Stimulated activated CD4-positive, alpha-beta T cell treated with anti-CD3 and anti-CD28 coated beads, Interleukin-1b, Interleukin-23, amount 100 ng/mL, for 4 hours (primary cell): Measurements from ENCODE around the gene TTC39C.
A peak's percentile ranks its signal among the peaks of the same experiment; 100 is the strongest.

Experiments used
- DNase-seq, 2 donors: peaks; one replicate each; pipeline ENCODE4 v3.0.0-alpha.2; 2020; ENCODE audit warnings: low read depth in 2 of 2

The TTC39C gene

GRCh38 chr18:24014062-24014985 lies at the start of gene TTC39C:
Gene TTC39C, plus strand, starts transcription at chr18:24014754. Its CDS starts 118 bp downstream, at chr18:24014872.
- peak; percentile 76 to 78 for DNase-seq

DNA sequence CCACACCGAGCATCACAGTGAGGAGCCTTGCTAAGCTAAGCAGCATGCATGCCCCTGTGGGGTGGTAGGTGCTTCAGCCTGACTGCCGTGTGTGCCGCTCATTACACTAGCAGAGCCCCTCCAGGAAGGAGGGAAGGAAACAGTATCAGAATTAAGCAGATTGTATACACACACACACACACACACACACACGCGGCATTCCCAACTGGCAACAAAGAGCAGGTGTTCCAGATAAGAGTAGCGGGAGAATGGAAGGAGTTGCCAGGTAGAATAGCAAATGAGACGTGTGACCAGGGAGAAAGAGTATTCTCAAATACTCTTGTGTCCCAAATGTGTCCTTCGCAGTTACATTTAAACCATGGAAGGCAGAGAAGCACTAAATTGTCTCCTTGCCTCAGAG lies 47.6 kb upstream of the TTC39C start:
- DNase-seq = no peak

DNA sequence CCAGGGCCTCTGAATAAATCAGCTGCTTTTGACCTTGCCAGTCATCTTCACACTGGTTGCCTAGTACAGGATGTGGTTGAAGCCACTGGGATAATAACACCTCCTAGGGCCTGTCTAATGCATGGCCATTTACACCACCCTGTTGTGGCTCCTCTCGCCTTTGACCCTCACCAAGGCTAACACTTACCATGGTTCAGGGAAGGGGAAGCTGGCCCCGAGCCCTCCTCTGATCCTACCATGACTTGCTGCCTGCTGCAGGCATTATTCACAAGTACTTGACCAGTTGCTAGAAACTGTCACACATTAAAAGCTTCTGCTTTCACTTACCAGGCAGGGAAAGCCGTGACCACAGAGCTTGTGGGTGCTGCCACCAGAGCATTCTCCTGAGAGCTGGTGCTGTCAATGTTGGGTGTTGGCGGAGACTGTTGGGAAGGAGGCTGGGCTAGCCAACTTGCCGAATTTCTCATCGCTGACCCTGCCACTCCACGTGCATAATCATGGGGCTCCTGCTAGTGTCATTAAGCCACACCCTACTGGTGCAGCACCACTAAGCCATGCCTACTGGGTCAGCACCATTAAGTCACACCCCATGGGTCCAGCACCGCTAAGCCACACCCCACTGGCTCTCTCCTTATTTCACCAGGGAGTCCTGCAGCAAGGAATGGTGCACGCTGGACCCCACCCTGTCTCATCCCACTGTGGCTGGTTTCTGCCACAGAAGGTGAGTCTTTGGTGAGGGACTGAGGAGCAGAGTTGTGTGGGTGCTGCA lies 47.0 kb upstream of the TTC39C start:
- DNase-seq = peak in 1 of 2 donors; percentile 15

- DNase-seq = no peak
Observed at GRCh38 chr18:23968638-23969604, 45.6 kb upstream of the TTC39C start.

DNA sequence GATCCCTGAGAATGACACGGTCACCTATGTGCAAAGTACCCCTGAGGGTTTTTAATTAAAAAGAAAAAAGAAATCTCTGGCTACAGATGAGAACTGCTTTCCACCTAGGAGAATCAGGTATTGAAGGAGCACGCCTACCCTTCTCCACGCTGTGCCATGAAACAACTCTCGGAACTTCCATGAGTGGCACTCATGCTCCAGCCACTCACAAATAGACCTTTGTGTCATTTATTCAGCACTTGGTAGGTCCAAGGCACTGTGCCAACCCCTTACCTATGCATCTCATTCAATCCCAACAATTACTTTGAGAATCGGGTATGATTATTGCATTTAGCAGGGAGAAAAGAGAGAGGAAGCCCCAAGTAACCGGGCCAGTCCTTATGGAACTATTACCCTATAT lies 44.9 kb upstream of the TTC39C start:
- no peak for DNase-seq

DNA sequence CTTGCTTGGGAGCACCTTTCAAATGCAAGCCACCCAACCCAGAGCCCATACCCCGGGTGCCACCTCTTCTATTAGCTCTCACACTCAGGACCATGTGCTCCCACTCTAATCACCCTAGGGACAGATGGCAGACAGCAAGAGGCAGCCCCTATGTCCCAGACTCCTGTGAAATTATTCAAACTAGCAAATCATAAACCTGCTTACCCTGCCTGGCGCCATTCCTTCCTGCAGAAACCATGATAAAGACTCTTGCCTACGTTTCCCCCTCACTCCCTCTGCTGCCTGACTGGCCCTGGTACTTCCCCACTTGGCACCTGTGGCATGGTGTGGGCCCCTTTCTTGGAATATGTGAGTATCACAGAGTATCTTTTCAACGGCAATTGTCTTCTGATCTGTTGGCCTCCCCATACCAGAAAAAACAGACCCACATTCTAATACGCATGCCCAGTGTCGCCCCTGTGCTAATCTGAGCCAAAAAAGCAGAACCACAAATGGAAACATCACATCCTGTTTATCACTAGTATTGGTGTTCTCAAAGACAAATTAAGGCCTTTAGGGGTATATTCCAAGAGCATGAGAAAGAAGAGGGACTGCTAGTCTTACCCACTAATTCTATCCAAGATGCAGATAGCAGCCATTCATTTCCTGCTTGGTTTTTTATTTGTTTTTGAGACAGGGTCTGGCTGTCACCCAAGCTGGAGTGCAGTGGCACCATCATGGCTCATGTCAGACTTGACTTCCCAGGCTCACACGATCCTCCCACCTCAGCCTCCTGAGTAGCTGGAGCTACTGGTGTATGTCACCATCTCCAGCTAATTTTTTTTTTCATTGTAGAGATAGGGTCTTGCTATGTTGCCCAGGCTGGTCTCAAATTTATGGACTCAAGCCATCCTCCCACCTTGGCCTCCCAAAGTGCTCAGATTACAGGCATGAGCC lies 44.1 kb upstream of the TTC39C start:
- peak in 1 of 2 donors; percentile 49 for DNase-seq

DNA sequence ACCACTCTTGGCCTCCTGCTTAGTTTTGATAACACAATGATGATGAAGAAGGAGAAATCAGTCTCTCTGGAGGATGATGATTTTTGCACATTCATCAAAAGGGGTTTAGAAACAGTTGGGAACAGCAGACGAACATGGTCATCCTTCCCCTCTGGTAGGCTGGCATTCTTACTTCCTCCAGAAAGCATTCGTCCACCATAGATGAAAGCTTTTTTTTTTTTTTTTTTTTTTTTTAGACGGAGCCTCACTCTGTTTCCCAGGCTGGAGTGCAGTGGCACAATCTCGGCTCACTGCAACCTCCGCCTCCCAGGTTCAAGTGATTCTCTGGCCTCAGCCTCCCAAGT lies 43.5 kb upstream of the TTC39C start:
- no peak for DNase-seq

GRCh38 chr18:23971666-23972230 lies 42.8 kb upstream of the TTC39C start:
- DNase-seq = no peak

GRCh38 chr18:23972453-23972852 lies 42.1 kb upstream of the TTC39C start:
- peak in 1 of 2 donors; percentile 25 for DNase-seq

DNA sequence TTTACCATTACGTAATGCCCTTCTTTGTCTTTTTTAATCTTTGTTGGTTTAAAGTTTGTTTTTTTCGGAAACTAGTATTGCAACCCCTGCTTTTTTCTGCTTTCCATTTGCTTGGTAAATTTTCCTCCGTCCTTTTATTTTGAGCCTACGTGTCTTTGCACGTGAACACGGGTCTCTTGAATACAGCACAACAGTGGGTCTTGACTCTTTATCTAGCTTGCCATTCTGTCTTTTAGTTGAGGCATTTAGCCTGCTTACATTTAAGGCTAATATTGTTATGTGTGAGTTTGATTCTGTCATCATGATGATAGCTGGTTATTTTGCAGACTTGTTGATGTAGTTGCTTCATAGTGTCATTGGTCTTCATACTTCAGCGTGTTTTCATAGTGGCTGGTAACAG lies 37.5 kb upstream of the TTC39C start:
- DNase-seq = no peak

DNA sequence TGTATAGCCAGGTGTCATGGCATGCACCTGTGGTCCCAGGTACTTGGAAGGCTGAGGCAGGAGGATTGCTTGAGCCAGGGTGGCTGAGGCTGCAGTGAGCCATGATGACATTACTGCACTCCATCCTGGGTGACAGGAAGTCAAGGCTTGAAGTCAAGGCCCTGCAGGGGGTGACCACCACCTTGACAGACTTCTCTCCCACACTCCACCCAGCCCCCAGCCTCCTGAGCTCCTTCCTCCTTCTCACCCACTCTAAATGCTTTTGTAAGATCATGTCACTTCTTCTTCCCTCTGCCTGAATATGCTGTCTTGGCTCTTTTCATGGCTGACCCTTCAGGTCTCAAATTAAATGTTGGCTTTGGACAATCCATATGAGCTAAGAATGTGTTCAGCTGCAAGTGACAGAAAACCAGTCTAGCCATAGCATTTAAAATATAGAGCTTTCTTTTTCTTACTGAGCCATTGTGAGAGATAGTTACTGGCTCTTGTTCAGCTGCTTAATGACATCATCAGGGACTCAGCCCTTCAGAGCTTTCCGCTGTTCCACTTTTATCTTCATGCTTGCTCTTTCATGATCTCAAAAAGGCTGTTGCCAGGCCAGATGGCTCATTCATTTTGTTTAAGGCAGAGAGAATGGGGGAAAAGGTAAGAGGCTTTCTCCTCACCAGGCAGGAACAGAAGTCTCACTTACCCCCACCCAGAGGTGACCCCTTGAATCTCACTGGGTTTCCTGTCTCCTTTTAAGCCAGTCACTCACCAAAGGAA lies 36.7 kb upstream of the TTC39C start:
- no peak for DNase-seq

DNA sequence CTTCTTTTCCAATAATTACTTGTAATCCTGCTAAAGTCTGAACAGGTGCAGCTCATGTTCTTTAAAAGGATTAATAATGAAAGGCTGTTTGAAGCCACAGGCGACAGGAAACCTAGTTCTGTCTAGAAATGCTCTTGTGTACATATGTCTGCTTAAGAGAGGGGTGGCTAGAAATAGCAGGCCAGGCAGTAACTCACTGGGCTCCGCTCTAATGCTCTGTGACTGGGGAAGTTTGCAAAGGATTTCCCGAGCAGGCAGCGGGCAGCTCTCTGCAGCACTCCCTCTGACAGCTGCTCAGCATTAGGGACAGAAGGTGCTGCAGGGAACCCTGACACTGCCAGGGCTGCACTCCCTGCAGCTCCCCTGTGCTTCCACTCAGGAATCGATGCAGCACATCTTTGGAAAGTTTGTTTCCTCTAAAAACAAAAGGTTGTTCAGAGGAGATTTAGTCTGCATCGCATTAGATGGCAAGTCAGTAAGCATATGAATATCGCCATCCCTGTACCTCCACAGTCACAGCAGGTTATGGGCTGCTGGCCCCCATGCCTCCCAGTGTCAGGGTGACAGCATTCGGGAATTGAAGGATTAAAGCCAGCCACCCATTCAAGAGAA lies 33.1 kb upstream of the TTC39C start:
- DNase-seq = no peak

GRCh38 chr18:23982155-23983079 lies 32.1 kb upstream of the TTC39C start:
- DNase-seq = no peak

- no peak for DNase-seq
Observed at GRCh38 chr18:23983112-23983511, 31.4 kb upstream of the TTC39C start.

DNA sequence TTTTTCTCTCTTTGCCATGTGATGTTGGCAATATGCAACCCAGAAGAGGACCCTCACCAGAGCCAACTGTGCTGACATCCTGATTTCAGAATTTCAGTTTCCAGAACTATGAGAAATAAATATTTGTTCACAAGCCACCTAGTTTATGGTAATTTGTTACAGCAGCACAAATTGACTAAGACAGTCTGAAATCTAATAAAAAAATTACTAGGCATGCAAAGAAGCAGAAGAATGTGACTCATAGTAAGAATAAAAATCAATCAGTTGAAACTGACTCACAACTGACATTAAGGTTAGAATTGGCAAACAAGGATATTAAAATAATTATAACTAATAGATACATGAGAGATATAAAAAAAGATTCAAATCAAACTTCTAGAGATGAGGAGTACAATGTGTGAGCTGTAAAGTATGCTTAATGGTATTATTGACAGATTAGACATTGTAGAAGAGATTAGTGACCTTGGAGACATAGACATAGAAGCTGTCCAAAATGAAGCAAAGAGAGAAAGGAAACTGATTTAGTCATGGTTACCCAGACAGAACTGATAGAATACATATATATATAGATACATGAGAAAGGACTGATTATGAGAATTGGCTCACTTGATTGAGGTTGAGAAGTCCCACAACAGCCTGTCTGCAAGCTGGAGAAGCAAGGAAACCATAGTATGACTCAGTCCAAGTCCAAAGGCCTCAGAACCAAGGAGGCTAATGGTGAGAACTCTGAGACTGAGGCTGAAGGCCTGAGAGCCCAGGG lies 27.8 kb upstream of the TTC39C start:
- no peak for DNase-seq

DNA sequence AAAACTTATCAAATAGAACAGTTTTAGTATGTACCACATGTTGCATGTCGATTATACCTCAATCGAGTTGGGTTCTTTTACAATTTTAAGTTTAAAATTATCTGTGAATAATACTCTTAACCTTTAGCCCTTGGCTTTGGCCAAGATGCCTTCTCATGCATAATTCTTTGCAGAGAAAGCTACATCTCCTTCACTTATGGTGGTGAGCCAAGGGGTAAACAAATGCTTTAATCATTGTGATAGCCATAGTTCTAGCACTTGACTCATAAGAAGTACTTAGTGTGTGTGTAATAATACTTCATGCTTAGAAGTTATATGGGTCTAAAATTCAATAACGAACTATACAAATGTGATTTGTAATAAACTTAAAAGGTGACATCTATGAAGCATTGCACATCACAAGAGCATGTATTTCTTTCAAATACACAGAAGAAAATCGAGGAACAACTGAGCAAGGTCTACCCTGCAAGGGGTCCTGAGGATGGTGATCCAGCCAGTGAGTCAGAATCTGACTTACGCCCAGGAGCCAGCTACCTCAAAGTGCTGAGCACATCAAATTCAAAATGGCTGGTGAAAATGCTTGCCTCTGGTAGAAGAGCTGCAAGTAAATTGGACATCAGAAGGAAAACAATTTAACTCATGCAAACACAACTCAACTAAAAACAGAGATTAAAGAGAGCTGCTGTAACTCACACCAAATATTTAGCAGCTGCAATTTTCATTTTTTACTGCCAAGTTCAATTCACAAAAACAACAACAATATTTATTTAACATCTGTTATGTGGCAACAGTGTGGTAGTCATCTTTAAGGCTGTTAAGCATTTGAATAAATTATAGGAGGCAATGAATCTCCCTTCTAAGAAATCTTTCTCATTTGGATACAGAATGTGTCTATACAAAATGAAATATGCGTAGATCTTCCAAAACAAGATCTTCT lies 23.8 kb upstream of the TTC39C start:
- no peak for DNase-seq
